Measurements from ENCODE around the gene WFDC11.
"Not testable (repeated sequence)": the region's sequence is repeated elsewhere in the genome, so short reads cannot be mapped to it uniquely, and the experiment has no call there.

WFDC11 gene

DNA sequence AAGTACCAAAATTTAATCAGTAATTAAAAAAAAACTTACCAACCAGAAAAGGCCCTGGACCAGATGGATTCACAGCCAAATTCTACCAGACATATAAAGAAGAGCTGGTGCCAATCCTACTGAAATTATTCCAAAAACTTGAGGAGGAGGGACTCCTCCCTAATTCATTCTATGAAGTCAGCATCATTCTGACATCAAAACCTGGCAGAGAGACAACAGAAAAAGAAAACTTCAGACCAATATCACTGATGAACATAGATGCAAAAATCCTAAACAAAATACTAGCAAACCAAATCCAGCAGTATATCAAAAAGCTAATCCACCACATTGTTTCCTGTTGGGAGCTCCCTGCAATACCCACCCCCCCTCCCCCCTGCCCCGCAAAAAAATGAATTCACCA, at the start of gene WFDC11:
Gene WFDC11 (minus strand): TSS at position 101 of the 400 bp plus-strand sequence. CDS start 19,639 bp downstream, outside the sequence.
- H3K4me3 ChIP-seq (ENCODE audit: low read length) = no peak within 1 kb of the TSS

DNA sequence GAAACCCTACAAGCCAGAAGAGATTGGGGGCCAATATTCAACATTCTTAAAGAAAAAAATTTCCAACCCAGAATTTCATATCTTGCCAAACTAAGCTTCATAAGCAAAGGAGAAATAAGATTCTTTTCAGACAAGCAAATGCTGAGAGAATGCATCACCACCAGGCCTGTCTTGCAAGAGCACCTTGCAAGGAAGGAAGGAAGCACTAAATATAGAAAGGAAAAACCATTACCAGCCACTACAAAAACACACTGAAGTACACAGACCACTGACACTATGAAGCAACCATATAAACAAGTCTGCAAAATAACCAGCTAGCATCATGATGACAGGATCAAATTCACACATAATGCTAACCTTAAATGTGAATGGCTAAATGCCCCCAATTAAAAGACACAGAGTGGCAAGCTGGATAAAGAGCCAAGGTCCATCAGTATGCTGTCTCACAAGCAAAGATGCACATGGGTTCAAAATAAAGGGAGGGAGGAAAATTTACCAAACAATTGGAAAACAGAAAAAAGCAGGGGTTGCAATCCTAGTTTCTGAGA, 46.2 kb upstream of the WFDC11 start:
- not testable (repeated sequence) for H3K4me3 ChIP-seq (ENCODE audit: low read length)

More for the DNA sequence above, at the start of gene WFDC11:
- TF ChIP-seq ZNF274 (IDR thresholded peaks at IDR 0.05; ENCODE audit: low read depth, low read length) = no peak

DNA sequence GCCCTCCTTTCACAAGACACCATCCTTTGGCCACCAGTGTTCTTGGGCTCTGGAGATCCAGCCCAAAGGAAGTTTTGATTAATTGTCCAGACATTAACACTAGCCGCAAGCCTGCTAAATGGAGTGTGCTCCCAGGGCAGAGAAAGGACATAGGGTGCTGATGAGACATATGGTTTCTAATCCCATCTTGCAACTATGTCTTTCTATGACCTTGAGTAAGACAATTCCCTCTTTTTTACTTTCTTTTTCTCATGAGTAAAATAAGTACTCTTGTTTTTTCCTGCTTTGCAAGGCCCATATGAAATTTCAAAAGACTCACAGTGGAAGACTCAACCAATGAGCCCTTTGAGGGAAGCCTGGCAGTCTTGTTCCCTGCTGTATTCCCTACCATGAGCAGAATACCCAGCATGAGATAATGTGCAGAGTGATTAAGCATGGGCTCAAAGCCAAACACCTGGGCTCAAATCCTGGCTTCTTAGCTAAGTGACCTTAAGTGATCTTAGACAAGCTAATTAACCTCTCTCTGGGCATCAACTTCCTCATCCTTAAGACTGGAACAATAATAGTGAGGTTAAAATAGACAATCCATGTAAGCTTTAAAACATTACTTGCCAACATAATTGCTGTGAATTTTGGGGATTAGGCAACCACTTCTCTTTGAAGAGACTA, 35.1 kb upstream of the WFDC11 start, which contains the start of gene WFDC10B:
Gene WFDC10B (minus strand): TSS at position 51 of the 669 bp plus-strand sequence. CDS start 19,027 bp downstream, outside the sequence.
- no peak within 1 kb of the TSS for H3K4me3 ChIP-seq (ENCODE audit: low read length)
- no peak for TF ChIP-seq ZNF274 (IDR thresholded peaks at IDR 0.05; ENCODE audit: low read depth, low read length)

DNA sequence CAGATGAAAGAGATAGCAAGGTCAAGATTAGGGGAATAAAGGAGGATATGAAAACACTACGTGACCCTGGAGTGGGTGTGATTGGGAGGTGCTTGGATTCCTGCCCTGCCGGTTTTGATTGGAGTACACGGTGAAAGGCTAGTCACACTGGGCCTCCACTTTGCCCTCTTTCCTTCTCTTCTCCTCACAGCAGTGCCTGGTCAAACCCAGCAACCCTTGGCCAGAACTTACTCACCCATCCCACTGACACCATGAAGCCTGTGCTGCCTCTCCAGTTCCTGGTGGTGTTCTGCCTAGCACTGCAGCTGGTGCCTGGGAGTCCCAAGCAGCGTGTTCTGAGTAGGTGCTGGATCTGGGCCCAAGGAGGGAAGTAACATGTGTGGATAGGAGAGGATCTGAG, 31.8 kb upstream of the WFDC11 start, which contains the start of gene WFDC13:
Gene WFDC13 (plus strand): TSS at position 166 of the 400 bp plus-strand sequence. CDS start 86 bp downstream, at position 252.
- H3K4me3 ChIP-seq (ENCODE audit: low read length) = no peak within 1 kb of the TSS
- no peak for TF ChIP-seq ZNF274 (IDR thresholded peaks at IDR 0.05; ENCODE audit: low read depth, low read length)

DNA sequence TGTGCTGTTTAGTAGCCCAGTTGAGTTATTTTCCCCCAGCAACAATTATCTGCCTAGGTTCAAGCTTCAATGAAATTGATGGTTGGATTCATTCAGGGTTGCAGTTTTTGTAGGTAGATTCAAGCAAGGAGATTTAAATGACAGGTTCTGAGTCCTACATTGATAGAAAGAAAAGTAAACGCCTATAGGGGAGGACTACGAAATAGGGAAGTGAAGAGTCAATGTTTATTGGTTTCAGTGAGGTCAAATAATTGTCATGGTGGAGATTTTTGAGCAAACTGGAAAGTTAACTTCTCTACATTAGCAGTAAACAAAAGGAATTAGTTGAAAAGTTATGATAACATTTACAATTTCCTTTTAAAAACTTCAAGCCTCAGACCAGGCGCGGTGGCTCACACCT, 31.1 kb upstream of the WFDC11 start:
- H3K4me3 ChIP-seq (ENCODE audit: low read length) = no peak overlapping the region
- no peak for TF ChIP-seq ZNF274 (IDR thresholded peaks at IDR 0.05; ENCODE audit: low read depth, low read length)

DNA sequence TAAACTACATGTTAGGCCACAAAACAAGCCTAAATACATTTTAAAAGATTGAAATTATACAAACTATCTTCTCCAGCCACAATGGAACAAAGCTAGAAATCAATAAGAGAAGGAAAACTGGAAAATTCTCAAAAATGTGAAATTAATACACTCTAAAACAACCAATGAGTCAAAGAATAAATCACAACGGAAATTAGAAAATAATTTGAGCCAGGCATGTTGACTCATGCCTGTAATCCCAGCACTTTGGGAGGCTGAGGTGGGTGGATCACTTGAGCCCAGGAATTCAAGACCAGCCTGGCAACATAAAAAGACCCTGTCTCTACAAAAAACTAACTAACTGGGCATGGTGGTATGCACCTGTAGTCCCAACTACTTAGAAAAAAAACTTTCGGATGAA, 25.5 kb upstream of the WFDC11 start:
- H3K4me3 ChIP-seq (ENCODE audit: low read length) = no peak overlapping the region
- no peak for TF ChIP-seq ZNF274 (IDR thresholded peaks at IDR 0.05; ENCODE audit: low read depth, low read length)

DNA sequence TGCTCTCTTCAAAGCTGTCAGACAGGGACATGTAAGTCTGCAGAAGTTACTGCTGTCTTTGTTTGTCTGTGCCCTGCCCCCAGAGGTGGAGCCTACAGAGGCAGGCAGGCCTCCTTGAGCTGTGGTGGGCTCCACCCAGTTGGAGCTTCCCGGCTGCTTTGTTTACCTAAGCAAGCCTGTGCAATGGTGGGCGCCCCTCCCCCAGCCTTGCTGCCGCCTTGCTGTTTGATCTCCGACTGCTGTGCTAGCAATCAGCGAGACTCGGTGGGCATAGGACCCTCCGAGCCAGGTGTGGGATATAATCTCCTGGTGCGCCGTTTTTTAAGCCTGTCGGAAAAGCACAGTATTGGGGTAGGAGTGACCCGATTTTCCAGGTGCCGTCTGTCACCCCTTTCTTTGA, 23.3 kb upstream of the WFDC11 start:
- not testable (repeated sequence) for H3K4me3 ChIP-seq (ENCODE audit: low read length)

DNA sequence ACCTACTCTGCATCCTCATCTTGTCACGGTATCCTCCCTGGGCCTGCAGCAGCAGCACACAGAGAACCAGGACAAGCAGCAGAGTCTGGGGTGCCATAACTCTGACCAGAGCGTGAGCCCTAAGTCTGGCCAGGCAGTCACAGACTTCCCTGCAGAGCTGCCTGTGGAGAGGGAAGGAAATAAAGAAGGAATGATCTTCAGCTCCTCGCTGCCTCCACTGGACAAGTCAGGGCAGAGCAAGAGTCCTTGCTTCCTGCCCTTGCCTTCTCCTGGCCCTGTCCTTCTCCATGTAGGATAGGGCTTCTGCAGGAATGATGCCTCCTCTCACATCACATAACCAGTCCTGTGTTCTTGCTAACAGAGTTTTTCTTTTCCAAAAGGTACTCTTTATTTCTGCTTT, 15.9 kb upstream of the WFDC11 start:
- no peak for TF ChIP-seq ZNF274 (IDR thresholded peaks at IDR 0.05; ENCODE audit: low read depth, low read length)

DNA sequence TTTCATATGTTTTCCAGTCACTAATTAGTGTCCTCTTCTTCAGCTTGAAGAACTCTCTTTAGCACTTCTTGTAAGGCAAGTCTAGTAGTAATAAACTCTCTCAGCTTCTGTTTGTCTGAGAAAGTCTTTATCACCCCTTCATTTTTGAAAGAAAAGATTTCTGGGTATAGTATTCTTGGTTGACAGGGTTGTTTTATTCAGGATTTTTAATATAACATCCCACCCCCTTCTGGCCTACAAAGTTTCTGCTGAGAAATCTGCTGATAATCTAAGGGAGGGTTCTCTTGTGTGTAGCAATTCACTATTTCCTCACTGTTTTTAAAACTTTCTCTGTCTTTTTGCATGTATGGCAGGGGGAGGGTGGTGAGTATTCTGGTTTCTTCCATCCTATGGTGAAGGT, 9.6 kb upstream of the WFDC11 start:
- no peak overlapping the region for H3K4me3 ChIP-seq (ENCODE audit: low read length)
- no peak for TF ChIP-seq ZNF274 (IDR thresholded peaks at IDR 0.05; ENCODE audit: low read depth, low read length)

More for the DNA sequence above, 15.9 kb upstream of the WFDC11 start:
- no peak overlapping the region for H3K4me3 ChIP-seq (ENCODE audit: low read length)

DNA sequence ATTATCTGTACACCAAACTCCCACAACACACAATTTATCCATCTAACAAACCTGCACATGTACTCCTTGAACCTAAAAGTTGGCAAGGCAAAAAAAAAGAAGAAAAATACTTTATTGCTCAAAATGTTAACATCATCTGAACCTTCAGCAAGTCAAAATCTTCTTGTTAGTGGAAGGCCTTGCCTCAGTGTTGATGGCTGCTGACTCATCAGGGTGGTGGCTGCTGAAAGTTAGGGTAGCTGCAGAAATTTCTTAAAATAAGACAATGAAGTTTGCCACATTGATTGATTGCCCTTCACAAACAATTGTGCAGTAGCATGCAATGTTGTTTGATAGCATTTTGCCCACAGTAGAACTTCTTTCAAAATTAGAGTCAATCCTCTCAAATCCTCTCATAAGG, 2.7 kb upstream of the WFDC11 start:
- TF ChIP-seq ZNF274 (IDR thresholded peaks at IDR 0.05; ENCODE audit: low read depth, low read length) = no peak
- H3K4me3 ChIP-seq (ENCODE audit: low read length) = no peak overlapping the region

DNA sequence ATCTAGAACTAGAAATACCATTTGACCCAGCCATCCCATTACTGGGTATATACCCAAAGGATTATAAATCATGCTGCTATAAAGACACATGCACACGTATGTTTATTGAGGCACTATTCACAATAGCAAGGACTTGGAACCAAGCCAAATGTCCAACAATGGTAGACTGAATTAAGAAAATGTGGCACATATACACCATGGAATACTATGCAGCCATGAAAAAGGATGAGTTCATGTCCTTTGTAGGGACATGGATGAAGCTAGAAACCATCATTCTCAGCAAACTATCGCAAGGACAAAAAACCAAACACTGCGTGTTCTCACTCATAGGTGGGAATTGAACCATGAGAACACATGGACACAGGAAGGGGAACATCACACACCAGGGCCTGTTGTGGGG, 13.0 kb downstream of the WFDC11 start:
- not testable (repeated sequence) for H3K4me3 ChIP-seq (ENCODE audit: low read length)

DNA sequence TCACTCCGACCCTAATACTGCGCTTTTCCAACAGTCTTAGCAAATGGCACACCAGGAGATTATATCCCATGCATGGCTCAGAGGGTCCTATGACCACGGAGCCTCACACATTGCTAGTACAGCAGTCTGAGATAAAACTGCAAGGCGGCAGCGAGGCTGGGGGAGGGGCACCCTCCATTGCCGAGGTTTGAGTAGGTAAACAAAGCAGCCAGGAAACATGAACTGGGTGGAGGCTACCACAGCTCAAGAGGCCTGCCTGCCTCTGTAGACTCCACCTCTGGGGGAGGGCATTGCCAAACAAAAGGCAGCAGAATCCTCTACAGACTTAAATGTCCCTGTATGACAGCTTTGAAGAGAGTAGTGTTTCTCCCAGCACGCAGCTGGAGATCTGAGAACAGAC, 18.3 kb downstream of the WFDC11 start:
- not testable (repeated sequence) for H3K4me3 ChIP-seq (ENCODE audit: low read length)

DNA sequence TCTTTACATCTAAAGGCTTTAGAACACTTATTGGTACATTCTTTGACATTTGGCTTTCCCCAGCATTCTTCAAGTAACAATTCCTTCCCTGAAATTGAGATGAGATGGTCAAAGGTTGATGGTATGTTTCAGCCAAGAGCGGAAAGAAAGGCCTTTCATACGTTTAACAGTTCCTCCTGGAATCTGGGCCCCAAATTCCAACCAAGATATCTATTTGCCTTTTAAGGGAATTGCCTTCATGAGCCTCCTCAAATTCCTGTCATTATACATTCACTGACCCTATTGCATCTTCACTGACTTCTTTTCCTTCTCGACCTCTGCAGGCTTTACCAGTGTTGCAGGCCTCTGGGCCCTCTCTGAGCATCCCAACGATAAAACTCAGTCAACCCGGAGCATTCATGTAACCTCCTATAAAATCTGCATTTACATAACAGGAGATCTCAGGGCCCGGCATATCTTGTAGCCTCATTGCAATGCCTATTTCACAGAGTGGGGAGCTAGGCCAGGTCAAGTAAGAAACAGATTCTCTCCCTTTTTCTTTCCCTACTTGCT, 20.7 kb downstream of the WFDC11 start:
- no peak overlapping the region for H3K4me3 ChIP-seq (ENCODE audit: low read length)
- TF ChIP-seq ZNF274 (IDR thresholded peaks at IDR 0.05; ENCODE audit: low read depth, low read length) = no peak

DNA sequence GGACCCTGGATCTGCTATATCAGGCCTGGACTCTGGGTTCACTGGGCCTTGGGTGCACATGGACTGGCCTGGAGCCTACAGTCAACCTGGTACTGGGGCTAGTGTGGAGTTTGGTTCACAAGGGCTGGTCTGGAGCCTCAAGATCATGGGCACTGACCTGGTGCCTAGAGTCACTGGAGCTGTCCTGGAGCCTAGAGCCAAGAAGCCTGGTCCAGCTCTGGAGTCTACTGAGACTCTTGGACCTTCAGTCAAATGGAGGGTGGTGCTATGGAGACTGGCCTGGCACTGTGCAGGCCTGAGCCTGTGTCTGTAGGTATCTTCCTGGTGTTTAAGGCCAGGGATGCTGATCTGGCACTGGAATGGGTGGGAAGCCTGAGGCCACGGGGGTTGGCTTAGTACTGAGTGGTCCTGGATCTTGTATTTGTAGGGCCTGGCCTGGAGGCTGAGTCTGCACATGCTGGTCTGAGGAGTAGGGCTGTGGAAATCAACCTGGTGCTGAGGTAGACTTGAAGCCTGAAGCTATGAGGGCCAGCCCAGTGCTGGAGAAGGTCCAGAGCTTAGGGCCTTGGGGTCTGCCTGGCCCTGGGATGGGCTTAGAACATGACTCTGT, 22.5 kb downstream of the WFDC11 start:
- no peak overlapping the region for H3K4me3 ChIP-seq (ENCODE audit: low read length)
- TF ChIP-seq ZNF274 (IDR thresholded peaks at IDR 0.05; ENCODE audit: low read depth, low read length) = no peak

DNA sequence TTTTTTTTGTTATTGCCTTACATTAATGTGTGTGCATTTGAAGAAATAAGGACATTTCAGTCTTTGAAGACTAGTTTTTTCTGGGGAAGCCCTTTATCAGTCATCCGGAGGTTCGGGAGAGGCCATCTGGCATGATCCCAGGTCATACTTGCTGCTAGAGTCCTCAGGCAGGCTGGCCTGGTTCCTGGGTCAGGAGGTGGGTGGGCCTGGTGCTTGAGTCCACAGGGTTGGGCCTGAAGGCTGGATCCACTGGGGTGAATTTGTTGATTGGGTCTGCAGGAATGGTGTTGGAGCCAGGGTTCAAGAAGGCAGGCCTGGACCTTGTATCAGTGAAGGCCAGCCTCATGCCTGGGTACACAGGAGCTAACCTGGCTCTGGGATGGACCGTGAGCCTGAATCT, 23.2 kb downstream of the WFDC11 start:
- TF ChIP-seq ZNF274 (IDR thresholded peaks at IDR 0.05; ENCODE audit: low read depth, low read length) = no peak
- no peak overlapping the region for H3K4me3 ChIP-seq (ENCODE audit: low read length)

DNA sequence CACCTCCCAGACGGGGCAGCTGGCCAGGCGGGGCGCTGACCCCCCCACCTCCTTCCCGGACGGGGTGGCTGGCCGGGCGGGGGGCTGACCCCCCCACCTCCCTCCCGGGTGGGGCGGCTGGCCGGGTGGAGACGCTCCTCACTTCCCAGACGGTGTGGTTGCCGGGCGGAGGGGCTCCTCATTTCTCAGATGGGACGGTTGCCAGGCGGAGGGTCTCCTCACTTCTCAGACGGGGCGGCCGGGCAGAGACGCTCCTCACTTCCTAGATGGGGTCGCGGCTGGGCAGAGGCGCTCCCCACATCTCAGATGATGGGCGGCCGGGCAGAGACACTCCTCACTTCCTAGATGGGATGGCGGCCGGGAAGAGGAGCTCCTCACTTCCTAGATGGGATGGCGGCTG, 24.2 kb downstream of the WFDC11 start:
- not testable (repeated sequence) for H3K4me3 ChIP-seq (ENCODE audit: low read length)

DNA sequence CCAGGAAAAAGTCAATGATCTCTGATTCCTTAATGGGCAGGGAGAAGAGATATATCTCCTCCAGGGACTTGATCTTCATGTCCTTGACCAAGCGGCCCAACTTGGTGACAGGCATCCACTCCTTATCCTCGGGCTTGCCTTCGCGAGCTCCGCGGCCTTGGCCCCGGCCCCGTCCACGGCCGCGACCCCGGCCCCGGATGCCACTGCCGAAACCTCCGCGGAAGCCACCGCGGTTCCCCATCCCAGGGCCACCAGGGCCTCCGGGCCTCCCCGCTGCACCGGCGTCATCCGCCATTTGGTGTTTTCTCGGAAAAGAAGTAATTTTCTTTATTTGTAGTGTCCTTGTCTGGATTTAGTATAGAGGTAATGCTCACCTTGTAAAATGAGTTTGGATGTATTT, 29.0 kb downstream of the WFDC11 start:
- not testable (repeated sequence) for H3K4me3 ChIP-seq (ENCODE audit: low read length)
